SJSA1 (cell line): ENCODE measurements around the gene EDEM2. TPM values are rescaled to one million over a fixed set of nuclear protein-coding genes. Genes with fewer than 3 reads are reported as not detected.
"Not testable (repeated sequence)": the region's sequence is repeated elsewhere in the genome, so short reads cannot be mapped to it uniquely, and the experiment has no call there.

Experiments
- DNase-seq, 2 experiments: peaks; one replicate each; pipeline ENCODE4 v3.0.0-alpha.2; 2015 to 2020; ENCODE audit warnings: low spot score in 2 of 2, low read depth in 1 of 2
- H3K27ac ChIP-seq: fragments of 250-450 bp; sonication (Bioruptor Pico); 2 replicates; pipeline ENCODE4 v1.5.1; 2020; ENCODE audit warnings: mild to moderate bottlenecking, moderate library complexity
- H3K27me3 ChIP-seq: fragments of 250-450 bp; sonication (Bioruptor Pico); replicated peaks from 2 replicates; pipeline ENCODE4 v1.5.1; 2020; ENCODE audit warnings: mild to moderate bottlenecking, moderate library complexity
- H3K36me3 ChIP-seq: fragments of 250-450 bp; sonication (Bioruptor Pico); 2 replicates; pipeline ENCODE4 v1.5.1; 2020; ENCODE audit warnings: mild to moderate bottlenecking
- H3K4me1 ChIP-seq: fragments of 250-450 bp; sonication (Bioruptor Pico); replicated peaks from 2 replicates; pipeline ENCODE4 v1.6.1; 2021; ENCODE audit warnings: mild to moderate bottlenecking
- H3K4me3 ChIP-seq: fragments of 250-450 bp; sonication (Bioruptor Pico); 2 replicates; pipeline ENCODE4 v1.5.1; 2020; ENCODE audit warnings: mild to moderate bottlenecking
- H3K9me3 ChIP-seq: fragments of 250-450 bp; sonication (Bioruptor Pico); replicated peaks from 2 replicates; pipeline ENCODE4 v1.5.1; 2020; ENCODE audit warnings: mild to moderate bottlenecking
- total RNA-seq: library from RNA; depleted of rRNA; stranded (reverse); fragments of >200 nt; shearing (Covaris generic); gene quantifications from 2 replicates; pipeline ENCODE4 v1.2.3, GENCODE V29; 2014; rRNA removed

Gene EDEM2
- total RNA-seq, result 12.1 and 19.1 TPM in 2 replicates

DNA sequence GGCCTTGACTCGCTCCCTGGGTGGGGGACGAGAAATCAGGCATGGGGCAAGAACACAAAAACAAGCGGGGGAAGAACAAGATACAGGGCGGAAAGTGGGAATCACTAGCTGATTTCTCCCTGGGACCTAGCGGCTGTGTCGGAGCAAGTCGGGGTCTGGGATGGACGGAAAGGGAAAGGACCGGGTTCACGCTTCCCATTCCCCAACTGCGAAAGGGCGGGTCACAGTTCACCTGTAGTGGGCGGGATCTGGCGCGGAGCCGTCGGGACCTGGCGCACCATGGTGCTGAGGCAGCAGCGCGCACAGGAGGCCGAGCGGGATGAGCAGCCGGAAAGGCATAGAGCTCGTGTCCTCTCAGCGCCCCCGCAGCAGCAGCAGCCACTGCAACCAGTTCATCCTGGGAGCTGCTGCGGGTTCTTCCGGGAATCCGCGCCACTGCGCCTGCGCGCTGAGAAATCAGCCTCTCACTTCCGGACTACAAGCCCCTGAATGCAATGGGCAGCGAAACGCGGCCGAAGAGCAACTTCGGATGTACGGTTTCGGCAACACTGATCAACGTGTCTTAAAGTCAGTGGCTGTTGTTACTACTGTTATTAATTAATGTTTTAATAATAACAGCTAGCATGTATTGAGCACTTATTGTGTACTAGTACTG is at the start of gene EDEM2:
Gene EDEM2, minus strand, starts transcription at position 417 of the 655 bp plus-strand sequence. Its CDS starts 78 bp downstream, at position 339.
- peaks cover 6% of the 10 kb centered on the region for H3K36me3 ChIP-seq
- no peaks in the 10 kb centered on the region for H3K27me3 ChIP-seq
- peaks cover 13% of the 10 kb centered on the region for H3K4me1 ChIP-seq
- DNase-seq, result peak; percentile 83 to 95
- no peaks in the 10 kb centered on the region for H3K9me3 ChIP-seq
- H3K4me3 ChIP-seq, result peak within 1 kb of the TSS; percentile 57
- H3K27ac ChIP-seq, result no peak within 1 kb of the TSS

DNA sequence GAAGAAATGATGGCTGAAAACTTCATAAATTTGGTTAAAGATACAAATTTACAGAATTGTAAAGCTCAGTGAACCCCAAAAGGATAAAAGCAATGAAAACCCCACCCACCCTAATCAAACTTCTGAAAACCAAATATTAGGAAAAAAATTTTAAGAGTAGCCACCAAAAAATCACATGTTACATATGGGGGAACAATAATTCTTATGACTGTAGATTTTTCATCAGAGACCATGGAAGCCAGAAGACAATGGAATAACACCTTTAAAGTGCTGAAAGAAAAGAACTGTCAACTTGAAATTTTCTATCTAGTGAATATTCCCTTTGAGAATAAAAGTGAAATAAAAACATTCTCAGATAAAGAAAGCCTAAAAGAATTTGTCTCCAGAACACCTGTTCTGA is 49.2 kb upstream of the EDEM2 start:
- no peak for DNase-seq
- H3K4me1 ChIP-seq, result peaks cover 30% of the 10 kb centered on the region
- H3K4me3 ChIP-seq, result no peak overlapping the region
- H3K27ac ChIP-seq, result no peak overlapping the region
- H3K36me3 ChIP-seq, result no peaks in the 10 kb centered on the region
- H3K27me3 ChIP-seq, result no peaks in the 10 kb centered on the region
- H3K9me3 ChIP-seq, result peaks cover 22% of the 10 kb centered on the region

- H3K4me3 ChIP-seq, H3K27ac ChIP-seq, H3K36me3 ChIP-seq, DNase-seq, H3K27me3 ChIP-seq: not testable (repeated sequence)
- H3K9me3 ChIP-seq, result peaks cover 11% of the 10 kb centered on the region
- H3K4me1 ChIP-seq, result peaks cover 34% of the 10 kb centered on the region
Observed at GRCh38 chr20:35193031-35193791, 46.1 kb upstream of the EDEM2 start.

DNA sequence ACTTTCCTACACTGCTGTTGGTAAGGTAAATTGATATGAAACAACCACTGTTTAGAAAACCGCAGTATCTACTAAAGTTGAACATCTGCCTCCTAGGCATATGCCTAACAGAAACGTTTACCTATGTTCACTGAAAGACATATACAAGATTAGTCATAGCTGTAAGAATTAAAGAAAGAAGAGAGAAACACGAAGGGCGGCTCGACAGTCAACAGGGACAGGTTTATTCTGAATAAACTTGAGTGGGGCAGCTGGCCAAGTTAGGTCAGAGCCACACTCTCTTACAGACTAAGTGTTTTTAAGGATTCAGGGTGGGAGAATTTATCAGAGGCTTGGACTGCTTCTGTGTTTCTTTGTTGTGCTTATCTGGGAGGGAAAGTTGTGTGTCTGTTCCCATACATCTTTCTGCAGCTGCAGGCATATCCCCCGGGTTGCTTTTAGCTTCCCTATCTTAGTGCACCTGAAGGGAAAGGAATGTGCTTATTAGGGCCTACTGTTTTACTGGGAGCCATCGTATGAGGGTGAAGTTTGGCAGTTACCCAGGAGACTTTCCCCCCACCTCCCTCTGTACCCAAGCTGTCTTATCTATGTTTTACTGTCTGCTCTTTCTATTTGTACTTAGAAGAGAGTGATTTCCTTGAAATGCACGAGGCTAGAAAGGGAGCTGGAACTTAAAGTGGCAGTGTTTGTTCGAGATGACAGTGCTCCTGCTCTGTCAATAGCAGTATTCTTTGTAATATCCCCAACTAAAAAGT is 45.2 kb upstream of the EDEM2 start:
- no peak overlapping the region for H3K27ac ChIP-seq
- DNase-seq, result no peak
- H3K27me3 ChIP-seq, result no peaks in the 10 kb centered on the region
- no peaks in the 10 kb centered on the region for H3K36me3 ChIP-seq
- H3K4me1 ChIP-seq, result peaks cover 43% of the 10 kb centered on the region
- H3K4me3 ChIP-seq, result no peak overlapping the region
- H3K9me3 ChIP-seq, result peaks cover 10% of the 10 kb centered on the region

DNA sequence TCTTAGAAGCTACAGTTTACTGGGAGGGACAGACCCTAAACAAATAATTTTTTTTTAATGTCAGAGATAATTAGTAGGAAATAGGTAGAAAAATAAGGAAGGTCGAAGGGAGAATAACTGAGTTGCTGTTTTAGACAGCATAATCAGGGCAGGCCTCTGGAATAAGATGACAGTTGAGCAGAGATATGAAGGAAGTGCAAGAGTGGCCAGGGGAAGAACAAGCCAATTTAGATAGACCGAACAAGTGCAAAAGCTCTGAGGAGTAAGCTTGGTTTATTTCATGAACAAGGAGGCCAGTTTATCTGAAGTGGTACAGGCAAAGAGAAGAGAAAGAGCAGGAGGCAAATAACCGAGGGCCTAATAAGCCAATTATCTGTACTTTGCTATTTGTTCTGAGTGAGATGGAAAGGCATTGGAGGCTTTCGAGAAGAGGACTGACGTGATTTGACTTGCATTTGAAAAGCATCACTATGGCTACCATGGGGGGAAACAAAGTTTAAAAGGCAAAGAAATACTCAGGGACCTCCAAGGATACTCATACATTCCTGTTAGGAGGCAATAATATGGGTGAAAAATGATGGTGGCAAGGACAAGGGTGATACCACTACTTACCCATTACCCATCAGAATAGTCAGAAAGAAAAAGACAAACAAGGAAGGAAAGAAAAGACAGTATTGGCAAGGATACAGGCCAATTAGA is 44.4 kb upstream of the EDEM2 start:
- no peak for DNase-seq
- no peaks in the 10 kb centered on the region for H3K36me3 ChIP-seq
- H3K9me3 ChIP-seq, result peaks cover 3% of the 10 kb centered on the region
- no peak overlapping the region for H3K27ac ChIP-seq
- H3K27me3 ChIP-seq, result no peaks in the 10 kb centered on the region
- no peak overlapping the region for H3K4me3 ChIP-seq
- H3K4me1 ChIP-seq, result peaks cover 49% of the 10 kb centered on the region

DNA sequence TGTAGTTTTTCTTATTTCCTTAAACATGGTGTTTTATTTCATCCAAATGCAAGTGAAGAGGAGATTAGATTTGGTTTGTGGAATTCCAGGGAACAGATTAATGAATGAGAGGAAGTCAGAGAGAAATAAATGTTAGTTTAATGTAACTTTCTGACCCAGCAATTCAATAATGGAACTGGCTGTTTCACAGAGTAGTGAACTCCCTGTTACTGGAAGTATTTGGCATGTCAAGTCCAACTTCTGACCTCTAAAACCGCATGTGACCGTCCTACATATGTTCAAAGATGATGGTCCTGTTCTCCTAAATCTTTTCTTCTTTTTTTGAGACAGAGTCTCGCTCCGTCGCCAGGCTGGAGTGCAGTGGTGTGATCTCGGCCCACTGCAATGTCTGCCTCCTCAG is 43.4 kb upstream of the EDEM2 start:
- Histone ChIP-seq H3K4me3 (no peak overlapping the region), H3K27me3 (no peaks in the 10 kb centered on the region), H3K27ac (no peak overlapping the region), H3K36me3 (no peaks in the 10 kb centered on the region), H3K4me1 (peaks cover 49% of the 10 kb centered on the region), H3K9me3 (no peaks in the 10 kb centered on the region; the same call in 1 of the 2 replicates)
- DNase-seq, result peak in 1 of 2 experiments; percentile 17

GRCh38 chr20:35189223-35189622 is 42.1 kb upstream of the EDEM2 start:
- not testable (repeated sequence) for H3K9me3 ChIP-seq, H3K27me3 ChIP-seq, DNase-seq, H3K4me3 ChIP-seq, H3K36me3 ChIP-seq, H3K27ac ChIP-seq
- peaks cover 49% of the 10 kb centered on the region for H3K4me1 ChIP-seq

DNA sequence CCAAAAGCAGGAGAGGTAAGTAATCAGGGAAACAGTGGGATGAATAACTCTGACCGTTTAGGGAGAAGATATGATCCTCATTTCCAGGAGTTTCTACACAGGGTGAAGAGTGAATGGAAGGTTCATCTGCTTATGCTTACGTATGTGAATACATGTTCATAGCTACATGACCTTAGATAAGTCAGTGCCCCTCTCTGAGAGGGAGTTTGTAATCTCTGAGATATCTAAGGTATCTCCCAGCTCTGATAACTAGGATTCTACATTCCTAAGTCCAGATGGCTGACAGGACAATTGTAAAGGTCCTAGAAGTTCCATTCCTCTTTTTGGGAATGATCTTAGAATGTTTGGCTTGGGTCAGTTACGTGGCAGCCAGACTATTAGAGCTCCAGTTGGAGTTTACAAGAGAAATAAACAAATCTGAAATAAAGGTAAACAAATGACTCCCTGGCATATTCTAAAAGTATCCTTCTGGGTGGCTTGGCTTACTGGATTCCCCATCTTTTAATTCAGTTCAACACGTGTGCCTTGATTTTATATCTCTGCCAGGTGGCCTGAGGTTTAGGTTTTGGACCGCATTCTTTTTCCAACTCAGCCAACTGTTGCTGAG is 40.6 kb upstream of the EDEM2 start:
- Histone ChIP-seq H3K27me3 (no peaks in the 10 kb centered on the region), H3K4me3 (no peak overlapping the region), H3K27ac (peak overlapping the region; percentile 21; the same call in 1 of the 2 replicates), H3K4me1 (peaks cover 45% of the 10 kb centered on the region), H3K9me3 (no peaks in the 10 kb centered on the region; the same call in 1 of the 2 replicates), H3K36me3 (no peaks in the 10 kb centered on the region)
- DNase-seq, result peak; percentile 53 to 89

DNA sequence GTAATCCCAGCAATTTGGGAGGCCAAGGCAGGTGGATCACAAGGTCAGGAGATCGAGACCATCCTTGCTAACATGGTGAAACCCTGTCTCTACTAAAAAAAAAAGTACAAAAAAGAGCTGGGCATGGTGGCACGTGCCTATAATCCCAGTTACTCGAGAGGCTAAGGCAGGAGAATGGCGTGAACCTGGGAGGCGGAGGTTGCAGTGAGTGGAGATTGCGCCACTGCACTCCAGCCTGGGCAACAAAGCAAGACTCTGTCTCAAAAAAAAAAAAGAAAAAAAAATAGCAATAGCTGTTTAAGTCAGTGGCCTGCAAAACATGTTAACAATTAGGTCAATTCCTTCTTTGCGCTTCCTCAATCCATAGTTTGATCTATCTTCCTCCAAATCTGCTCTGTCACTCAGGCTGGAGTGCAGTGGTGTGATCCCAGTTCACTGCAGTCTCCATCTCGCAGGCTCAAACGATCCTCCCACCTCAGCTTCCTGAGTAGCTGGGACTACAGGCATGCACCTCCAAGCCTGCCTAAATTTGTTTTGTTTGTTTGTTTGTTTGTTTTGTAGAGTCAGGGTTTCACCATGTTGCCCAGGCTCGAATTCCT is 39.7 kb upstream of the EDEM2 start:
- H3K4me1 ChIP-seq, result peaks cover 39% of the 10 kb centered on the region
- not testable (repeated sequence) for DNase-seq, H3K4me3 ChIP-seq, H3K27ac ChIP-seq, H3K27me3 ChIP-seq, H3K36me3 ChIP-seq, H3K9me3 ChIP-seq

GRCh38 chr20:35181731-35182130 is 34.6 kb upstream of the EDEM2 start:
- Histone ChIP-seq H3K4me1 (peaks cover under 1% of the 10 kb centered on the region; the same call in 1 of the 2 replicates), H3K9me3 (no peaks in the 10 kb centered on the region), H3K27me3 (no peaks in the 10 kb centered on the region), H3K36me3 (0 out of 2 replicates have a peak, but pooled peaks cover 3% of the 10 kb centered on the region), H3K4me3 (no peak overlapping the region), H3K27ac (no peak overlapping the region)
- DNase-seq, result no peak

DNA sequence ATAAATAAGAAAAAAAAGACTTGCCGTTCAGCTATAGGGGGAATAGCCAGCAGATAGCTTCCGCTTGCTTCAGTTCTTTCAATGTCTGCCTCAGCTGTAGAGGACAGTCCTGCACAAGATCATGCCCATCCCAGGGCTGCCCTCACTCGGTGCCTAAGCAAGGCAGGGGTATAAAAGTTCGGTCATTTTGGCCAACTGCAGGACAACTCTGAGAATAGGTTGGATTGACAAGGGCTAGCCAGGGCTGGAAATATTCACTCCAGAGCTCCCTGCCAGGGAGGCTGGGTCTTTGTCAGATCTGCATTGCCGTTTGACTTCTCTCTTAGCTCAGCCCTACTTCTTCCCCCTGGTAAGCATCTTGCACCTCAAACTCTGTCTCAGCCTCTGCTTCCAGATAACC is 33.1 kb upstream of the EDEM2 start:
- Histone ChIP-seq H3K4me3 (no peak overlapping the region), H3K27me3 (no peaks in the 10 kb centered on the region), H3K9me3 (no peaks in the 10 kb centered on the region), H3K4me1 (no peaks in the 10 kb centered on the region), H3K27ac (no peak overlapping the region), H3K36me3 (0 out of 2 replicates have a peak, but pooled peaks cover 3% of the 10 kb centered on the region)
- DNase-seq, result no peak

GRCh38 chr20:35179292-35180212 is 32.4 kb upstream of the EDEM2 start:
- H3K9me3 ChIP-seq, result no peaks in the 10 kb centered on the region
- no peak overlapping the region for H3K4me3 ChIP-seq
- H3K4me1 ChIP-seq, result no peaks in the 10 kb centered on the region
- no peak overlapping the region for H3K27ac ChIP-seq
- no peak for DNase-seq
- no peaks in the 10 kb centered on the region for H3K27me3 ChIP-seq
- 0 out of 2 replicates have a peak, but pooled peaks cover 3% of the 10 kb centered on the region for H3K36me3 ChIP-seq
